ENCODE measurements around the gene SPINK1.
"Not testable (repeated sequence)": the region's sequence is repeated elsewhere in the genome, so short reads cannot be mapped to it uniquely, and the experiment has no call there.

SPINK1 gene

DNA sequence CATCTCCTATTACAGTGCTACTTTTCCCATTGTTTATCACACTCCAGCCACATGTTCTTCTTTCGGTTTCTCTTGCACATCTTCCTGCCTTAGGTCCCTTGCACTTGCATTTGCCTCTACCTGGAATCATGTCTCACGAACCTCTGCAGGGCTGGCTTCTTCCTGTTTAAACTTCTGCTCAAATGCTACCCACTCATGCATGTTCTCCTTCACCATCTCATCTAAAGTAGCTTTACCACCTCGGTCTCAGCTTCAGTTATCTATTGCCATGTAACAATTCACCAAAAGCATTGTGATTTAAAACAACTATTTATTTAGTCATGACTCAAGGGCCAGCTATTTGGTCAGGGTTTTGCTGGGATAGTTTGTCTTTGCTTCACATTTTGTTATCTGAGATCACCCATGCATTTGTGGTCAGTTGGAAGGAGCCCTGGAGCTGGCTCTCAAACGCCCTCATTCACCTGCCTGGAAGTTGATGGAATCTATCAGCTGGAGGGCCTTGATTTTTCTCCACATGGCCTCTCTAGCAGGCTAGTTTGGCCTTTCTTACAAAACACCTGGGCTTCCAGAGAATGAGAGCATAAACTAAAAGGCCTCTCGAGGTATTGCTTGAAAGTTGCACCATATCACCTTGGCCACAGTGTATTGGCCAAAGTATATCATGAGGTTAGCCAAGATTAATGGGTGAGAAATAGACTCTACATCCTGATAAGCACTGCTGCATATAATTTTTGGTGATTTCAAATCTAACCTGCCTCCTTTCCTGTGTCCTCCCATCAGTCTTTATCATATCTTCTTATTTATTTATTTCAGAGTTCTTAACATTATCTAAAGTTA is 21.4 kb downstream of the SPINK1 start:
- intact Hi-C loops (cut with DNase I) = no loop called here
- DNase-seq = no peak

DNA sequence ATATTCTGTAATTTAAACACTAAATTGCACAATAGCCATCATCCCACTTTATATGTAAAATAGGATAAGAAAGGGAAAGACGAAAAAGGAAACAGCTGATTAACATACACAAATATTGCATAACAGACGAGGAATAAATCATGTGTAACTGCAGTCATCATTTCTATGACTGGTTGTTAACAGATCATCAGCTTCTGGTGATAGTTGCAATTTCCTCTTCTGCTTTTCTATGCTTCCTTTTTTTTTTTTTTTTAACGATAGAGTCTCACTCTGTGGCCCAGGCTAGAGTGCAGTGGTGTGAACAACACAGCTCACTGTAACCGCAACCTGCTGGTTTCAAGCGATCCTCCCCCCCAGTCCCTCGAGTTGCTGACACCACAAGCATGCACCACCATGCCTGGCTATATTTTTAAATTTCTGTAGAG is 26.4 kb downstream of the SPINK1 start:
- intact Hi-C loops (cut with DNase I) = no loop called here
- no peak for DNase-seq

DNA sequence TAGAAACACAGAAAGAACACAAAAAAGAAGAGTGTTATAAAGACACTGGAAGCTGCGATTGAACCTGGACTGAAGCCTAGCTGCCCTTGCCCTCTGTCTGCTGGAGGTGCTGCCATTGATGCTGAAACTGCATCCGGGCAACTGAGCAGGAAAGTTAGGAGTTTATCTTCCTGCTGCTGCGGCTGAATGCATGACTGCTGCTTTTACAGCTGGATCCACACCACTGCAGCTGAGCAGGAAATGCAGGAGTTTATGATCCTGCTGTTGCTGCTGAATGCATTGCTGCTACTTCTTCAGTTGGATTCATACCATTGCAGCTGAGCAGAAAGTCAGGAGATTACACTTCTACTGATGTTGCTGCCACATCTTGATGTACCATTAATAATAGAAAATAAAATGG is 27.1 kb downstream of the SPINK1 start:
- intact Hi-C loops (cut with DNase I) = no loop called here

DNA sequence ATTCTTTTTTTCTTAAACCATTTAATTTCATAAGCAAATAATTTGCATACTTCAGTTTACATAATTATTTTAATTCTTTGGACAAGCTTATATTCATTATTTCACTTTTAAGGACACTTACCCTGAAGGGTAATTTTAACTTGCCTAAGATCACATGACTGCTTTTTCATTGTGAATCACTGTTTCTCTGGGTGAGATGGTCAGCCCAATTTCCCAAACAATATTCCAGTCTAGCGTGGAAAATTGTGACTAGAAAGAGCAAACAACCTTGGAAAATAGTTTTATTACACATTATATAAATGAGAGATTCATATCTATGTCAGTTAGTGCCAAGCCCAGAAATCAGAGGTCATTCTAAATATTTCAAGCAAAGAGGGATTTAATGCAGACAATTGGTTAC is 27.5 kb downstream of the SPINK1 start:
- no peak for DNase-seq
- intact Hi-C loops (cut with DNase I) = no loop called here

More for the DNA sequence above, 27.1 kb downstream of the SPINK1 start:
- DNase-seq = no peak

DNA sequence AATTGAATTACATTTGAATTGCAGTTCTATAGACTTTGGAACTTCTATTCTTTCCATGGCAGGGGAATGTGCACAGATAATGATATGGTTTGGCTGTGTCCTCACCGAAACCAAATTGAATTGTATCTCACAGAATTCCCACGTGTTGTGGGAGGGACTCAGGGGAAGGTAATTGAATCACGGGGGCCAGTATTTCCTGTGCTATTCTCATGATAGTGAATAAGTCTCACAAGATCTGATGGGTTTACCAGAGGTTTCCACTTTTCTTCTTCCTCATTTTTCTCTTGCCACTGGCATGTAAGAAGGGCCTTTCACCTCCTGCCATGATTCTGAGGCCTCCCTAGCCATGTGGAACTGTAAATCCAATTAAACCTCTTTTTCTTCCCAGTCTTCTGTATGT is 28.3 kb downstream of the SPINK1 start:
- intact Hi-C loops (cut with DNase I); DNase-seq: not testable (repeated sequence)

DNA sequence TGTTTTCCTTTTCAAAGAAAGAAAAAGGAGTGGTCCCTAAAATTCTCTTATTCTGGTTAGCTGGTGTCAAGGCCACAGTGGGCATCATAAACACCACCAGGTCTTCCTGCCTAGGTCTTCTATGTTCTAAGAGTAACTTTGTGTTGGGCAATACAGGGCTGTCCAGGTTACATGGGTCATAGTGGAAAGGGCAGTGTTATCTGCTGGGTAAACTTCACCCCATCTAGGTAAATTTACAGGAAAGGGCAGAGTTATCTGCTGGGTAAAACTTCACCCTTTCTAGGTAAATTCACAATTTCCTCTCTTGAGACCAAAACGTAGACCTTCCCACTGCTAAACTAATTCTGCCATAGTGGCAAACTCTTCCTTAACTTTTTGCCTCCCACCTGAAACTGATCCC is 30.0 kb downstream of the SPINK1 start:
- no peak for DNase-seq
- intact Hi-C loops (cut with DNase I) = no loop called here

DNA sequence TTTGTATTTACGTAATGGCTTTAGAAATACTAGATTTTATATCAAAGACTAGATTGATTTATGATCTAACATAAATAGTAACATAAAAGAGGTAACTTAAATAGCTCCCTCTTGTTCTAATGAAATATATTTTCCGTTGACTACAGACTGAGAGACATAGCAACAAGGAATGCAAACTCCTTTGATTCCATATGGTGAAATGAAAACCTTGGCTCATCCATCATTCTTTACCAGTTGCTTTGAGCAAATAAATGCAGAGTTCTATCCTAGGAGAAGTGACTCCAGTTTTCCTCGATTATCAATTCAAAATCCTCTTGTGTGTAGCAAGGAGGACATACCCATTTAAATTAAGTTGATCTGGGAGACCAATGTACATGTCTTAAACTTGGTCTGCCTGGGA is 31.0 kb downstream of the SPINK1 start:
- intact Hi-C loops (cut with DNase I) = no loop called here
- no peak for DNase-seq

DNA sequence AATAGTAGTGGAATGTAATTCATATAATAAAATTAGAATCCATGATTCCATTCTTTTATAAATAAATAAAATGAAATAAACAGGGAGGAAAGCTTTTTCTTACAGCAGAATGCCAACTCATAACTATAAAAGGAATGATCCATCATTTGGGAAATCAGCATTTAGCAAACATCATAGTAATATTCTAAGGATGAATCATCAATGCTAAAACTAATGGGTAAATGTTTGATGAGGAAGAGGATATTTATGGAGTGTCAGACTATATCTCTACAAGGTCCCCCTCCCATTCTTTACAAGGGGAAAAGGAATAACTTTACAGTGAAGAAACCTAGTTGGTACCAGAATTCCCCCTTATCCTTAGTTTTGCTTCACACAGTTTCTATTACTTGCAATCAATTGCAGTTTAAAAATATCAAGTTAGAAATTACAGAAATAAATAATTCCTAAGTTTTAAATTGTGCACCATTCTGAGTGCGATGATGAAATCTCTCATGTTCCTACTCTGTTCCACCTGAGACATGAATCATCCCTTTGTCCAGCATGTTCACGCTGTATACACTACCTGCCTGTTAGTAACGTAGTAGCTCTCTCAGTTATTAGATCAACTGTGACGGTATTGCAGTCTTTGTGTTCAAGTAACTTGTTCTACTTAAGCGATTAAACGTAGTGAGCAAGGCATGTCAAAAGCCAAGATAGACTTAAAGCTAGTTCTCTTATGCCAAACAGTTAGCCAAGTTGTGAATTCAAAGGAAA is 34.7 kb downstream of the SPINK1 start:
- intact Hi-C loops (cut with DNase I) = no loop called here

DNA sequence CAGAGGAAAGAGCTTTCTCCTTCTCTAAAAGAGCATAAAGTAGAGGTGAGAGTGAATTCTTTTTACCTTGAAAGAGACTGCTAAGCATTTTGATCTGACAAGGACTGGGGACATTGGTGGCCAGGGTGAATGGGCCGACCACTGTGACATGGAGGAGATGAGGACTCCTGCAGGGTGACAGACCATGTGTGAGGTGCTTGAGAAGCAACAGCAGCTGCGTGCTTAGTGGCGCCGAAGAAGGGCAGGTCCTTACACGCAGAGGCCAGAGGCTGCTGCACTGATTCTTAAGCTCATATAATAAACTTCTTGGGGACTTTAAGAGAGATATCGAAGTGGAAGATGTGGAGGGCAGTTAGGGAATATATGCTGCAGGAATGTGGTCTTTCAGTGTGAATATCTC is 40.3 kb downstream of the SPINK1 start:
- DNase-seq = no peak
- intact Hi-C loops (cut with DNase I) = no loop called here

More for the DNA sequence above, 34.7 kb downstream of the SPINK1 start:
- no peak for DNase-seq

DNA sequence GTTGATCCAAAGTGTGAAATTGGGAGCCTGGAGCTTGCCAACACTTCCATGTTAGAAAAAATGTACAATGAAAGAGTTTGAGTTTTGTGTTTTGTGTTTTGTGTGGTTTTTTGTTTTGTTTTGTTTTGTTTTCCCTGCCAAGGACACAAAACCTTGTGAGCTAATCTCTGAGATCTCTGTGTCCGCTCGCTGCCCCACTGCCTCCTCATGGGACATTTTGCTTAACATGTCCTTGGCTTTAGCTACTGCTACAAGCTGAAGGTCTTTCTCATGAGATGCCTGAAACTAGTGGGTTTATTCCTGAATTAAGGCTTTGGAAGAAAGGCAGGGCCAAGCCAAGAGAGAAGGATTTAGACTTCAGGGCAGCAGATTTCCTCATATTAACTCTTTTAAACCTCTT is 41.7 kb downstream of the SPINK1 start:
- intact Hi-C loops (cut with DNase I) = no loop called here
- DNase-seq = no peak

DNA sequence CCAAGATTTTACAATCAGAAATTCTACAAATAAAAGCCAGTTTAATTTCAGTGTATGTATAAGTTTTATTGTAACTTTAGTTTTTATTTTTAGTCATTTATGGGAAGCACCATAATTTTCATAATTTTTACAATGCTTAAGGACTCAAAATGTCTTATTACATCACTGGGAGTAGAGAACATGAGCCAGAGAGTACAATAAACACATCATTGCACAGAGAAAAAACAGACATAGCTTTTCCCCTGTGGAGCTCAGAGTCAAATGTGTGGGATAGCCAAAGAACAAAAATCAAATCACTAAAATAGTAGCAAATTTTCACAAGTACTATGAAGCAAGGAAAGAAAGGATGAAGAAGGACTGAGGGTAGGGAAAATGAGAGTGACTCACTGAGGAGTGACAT is 43.4 kb downstream of the SPINK1 start:
- no peak for DNase-seq
- intact Hi-C loops (cut with DNase I) = no loop called here

DNA sequence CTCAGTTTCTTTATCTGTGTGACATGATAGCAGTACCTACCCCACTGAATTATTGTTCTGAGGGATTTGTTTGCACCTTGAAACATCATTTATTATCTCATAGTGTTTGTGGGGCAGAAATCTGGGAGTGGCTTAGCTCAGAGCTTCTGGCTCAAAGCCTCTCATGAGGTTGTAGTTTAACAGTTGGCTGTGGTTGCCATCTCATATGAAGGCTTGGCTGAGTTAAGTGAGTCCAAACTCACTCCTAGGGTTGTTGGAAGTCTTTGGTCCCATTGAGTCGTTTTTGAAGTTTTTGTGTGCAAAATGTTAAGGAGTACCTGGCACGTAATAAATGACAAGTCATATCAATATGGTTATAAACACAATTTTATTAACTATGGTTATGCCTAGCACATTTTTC is 45.3 kb downstream of the SPINK1 start:
- intact Hi-C loops (cut with DNase I) = no loop called here
- no peak for DNase-seq

DNA sequence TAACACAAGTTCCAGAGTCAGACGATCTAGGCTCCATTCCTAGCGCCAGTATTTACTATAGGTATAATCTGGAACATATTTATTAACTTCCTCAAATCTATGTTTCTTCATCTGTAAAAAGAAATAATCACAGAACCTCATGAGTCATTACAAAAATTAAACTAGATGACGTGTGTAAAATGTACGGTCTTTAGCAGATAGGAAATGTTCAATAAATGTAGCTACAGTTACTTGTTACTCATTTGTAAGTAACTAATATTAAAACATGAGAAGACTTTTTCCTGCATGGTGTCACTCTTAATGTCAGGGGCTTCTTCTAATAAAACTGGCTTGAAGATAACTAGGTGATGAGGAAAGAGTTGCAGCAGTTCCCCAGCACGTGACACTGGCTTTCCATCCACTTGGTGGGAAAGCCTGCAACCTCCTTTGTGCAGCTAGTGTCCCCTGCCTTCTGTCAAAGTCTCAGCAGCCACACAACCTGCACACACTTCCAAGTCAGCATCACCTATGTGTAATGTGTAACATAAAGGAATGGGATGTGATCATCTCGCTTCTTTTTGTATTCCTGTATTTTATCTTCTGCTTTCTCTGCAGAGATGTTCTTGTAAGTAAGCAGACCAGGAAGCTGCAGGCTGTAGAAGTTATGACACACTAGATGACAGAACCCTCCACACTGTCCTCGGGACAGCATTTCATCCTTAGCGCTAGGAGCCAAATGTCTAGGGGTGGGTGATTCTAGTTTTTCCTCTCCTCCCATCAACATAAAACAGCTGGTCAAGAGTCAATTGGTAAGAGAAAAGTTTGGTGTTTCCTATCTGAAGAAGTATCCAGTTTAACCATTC is 47.1 kb downstream of the SPINK1 start:
- intact Hi-C loops (cut with DNase I) = loop anchor here (2.0 to 5.0 kb wide), 2 partner anchors 52 to 156 kb away; no protein-coding TSS in a partner anchor
- DNase-seq = peak in 3 of 10 donors; percentile 7 to 70 (median 19)

DNA sequence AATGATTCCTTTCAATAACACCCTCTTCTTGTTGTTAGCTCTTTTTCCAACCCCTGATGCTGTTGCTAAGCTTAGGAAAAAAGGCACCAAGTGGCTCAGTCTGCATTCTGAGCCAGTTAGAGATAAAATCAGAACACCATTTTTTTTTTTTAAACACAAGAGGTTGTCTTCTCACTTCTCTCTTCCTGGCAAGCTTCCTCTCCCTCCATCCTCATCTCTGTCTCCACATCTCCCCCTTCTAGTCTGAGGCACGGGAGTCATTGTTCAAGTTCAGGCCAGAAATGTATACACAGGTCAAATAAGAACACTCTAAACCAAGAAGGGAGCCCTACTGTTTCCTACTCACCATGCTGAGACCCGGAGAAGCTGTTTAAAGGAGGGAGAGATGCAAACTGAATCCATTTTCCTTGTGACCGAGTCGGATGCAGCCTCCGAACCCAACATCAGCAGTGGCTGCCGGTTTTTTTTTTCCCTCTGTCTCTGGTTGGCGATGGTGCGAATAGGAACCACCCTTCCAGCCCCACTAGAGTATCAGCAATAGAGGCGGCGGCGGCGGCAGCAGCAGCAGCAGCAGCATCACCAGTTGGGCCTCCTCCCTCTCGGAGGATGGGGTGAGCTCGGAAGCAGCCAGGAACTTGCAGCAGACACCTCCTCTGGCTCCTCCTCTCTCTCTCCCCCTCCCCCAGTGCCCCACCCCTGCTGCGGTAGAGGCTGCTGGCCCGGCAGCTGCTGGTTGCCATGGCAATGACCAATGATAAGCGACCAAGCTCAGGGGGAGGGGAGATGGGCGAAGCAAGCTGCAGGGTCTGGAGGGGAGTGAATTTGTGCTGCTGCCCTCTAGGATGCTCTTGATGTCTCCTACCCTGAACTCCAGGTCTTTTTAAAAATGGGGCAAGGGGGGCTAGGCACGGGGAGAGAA is 49.1 kb downstream of the SPINK1 start, which contains the start of gene JAKMIP2:
TSS of gene JAKMIP2 (minus strand) at position 619 of the 919 bp plus-strand sequence. CDS start 110,922 bp downstream, outside the sequence.
- intact Hi-C loops (cut with DNase I) = loop anchor here (5.0 kb wide), 1 partner anchor 50 kb away; no protein-coding TSS in a partner anchor
- DNase-seq = peak; percentile 96 to 100 (median 98)

DNA sequence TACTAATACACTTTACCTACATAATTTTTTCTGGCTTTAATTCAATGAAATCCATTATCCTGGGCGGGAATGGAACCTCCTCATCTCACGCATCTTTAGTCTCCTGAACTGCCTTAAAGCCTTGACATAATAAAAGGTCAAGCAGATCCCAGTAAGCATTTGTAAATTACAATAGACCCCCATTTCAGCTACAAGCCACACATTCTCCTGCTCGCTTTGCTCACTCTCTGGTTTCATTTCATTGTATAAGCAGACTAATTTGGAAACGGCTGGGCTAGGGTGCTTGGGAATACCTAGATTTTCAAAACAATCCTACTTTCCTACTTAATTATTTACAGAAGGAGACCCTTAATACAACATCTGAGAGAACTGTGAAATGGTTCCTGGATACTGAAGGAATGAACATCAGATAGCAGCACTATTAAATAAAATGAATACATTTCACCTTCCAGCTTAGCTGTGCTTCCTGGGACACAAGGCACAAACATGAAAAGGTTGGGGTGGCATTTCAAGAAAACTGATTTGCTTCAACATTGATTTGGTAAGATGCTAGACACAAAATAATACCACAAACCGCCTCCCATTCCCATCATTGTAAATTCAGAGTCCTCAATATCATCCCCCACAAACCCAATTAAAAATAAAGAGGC is 50.4 kb downstream of the SPINK1 start:
- no peak for DNase-seq
- intact Hi-C loops (cut with DNase I) = loop anchor here (5.0 kb wide), 1 partner anchor 49 kb away; no protein-coding TSS in a partner anchor

DNA sequence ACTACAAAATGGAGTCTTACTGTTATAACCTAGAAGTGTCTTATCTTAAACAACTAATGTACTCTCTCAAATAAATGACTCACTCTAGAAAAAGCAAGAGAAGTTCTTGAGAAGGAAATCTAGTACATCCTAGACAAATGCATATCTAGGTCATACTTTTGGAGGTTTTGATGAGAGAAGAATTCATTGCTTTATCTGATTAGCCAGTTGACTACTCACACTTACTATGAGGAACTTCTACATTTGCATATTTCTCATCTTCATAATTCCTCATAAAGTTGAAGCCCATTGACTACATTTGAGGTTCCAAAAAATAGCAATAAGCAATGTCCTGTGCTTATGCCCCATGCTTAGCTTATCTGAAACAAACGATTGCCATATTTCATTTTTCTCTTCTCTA is 51.8 kb downstream of the SPINK1 start:
- intact Hi-C loops (cut with DNase I) = loop anchor here (5.0 kb wide), 1 partner anchor 47 kb away; no protein-coding TSS in a partner anchor
- no peak for DNase-seq

DNA sequence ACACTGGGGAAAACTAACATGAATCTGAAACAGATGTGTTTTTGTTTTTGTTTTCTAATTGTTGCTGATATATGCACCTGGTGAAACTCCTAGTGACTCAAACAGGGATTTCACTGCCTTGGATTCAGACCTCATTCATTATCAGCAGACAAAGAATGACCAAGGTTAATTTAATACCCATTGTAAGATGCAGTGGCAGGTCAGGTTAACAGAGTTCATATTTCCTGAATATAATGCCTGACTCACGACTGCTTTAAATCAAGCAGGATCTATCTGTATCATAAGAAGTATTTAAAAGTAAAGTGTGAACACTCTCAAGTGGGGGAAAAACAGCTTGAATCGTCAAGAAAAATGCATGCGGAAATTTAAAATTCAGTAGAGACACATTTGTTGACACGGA is 54.5 kb downstream of the SPINK1 start:
- intact Hi-C loops (cut with DNase I) = no loop called here

More for the DNA sequence above, 54.5 kb downstream of the SPINK1 start:
- DNase-seq = no peak
